Breast epithelium (tissue), 3 donors: ENCODE results near the gene EPDR1.

Experiments
- POLR2A ChIP-seq: fragments of 450-650 bp; IDR thresholded peaks from one replicate; pipeline ENCODE4 v1.6.1; 2016; ENCODE audit warnings: antibody characterized with exemption, mild to moderate bottlenecking, moderate library complexity
- TF ChIP-seq, protein P1 (sequence below), 3 donors: fragments of 450-650 bp; IDR thresholded peaks; one replicate each; pipeline ENCODE4 v1.5.1; 2016 to 2017; ENCODE audit warnings: antibody characterized with exemption in 3 of 3, mild to moderate bottlenecking in 3 of 3, moderate library complexity in 3 of 3

- no peak for TF ChIP-seq POLR2A
- TF ChIP-seq, protein P1, sequence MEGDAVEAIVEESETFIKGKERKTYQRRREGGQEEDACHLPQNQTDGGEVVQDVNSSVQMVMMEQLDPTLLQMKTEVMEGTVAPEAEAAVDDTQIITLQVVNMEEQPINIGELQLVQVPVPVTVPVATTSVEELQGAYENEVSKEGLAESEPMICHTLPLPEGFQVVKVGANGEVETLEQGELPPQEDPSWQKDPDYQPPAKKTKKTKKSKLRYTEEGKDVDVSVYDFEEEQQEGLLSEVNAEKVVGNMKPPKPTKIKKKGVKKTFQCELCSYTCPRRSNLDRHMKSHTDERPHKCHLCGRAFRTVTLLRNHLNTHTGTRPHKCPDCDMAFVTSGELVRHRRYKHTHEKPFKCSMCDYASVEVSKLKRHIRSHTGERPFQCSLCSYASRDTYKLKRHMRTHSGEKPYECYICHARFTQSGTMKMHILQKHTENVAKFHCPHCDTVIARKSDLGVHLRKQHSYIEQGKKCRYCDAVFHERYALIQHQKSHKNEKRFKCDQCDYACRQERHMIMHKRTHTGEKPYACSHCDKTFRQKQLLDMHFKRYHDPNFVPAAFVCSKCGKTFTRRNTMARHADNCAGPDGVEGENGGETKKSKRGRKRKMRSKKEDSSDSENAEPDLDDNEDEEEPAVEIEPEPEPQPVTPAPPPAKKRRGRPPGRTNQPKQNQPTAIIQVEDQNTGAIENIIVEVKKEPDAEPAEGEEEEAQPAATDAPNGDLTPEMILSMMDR (IDR thresholded peaks at IDR 0.05): no peak
Measured at GRCh38 chr7:37993060-37993501, 72.6 kb downstream of the EPDR1 start.
